Activated CD8-positive, alpha-beta T cell treated with anti-CD3 and anti-CD28 coated beads for 36 hours (primary cell): ENCODE data around the gene AP1B1. TPM values are rescaled to one million over a fixed set of nuclear protein-coding genes. Genes with fewer than 3 reads are reported as not detected.
"Not testable (repeated sequence)": the region's sequence is repeated elsewhere in the genome, so short reads cannot be mapped to it uniquely, and the experiment has no call there.

ENCODE experiments used
- ATAC-seq: fragments of 200-7000 bp; cut with Tn5 transposase; one replicate; pipeline ENCODE4 v1.10.0; 2021; ENCODE audit warnings: mild to moderate bottlenecking, moderate library complexity
- CTCF ChIA-PET: fragments of 350-600 bp; sonication (Branson Sonifier 250); formaldehyde crosslinking; loops from one replicate; lab custom pipeline; 2021; ENCODE audit warnings: antibody characterized with exemption; lab: Charles Lee
- POLR2A ChIA-PET: fragments of 350-600 bp; sonication (Branson Sonifier 250); formaldehyde crosslinking; loops from one replicate; lab custom pipeline; 2021; ENCODE audit warnings: antibody characterized with exemption; lab: Charles Lee
- DNase-seq: peaks from one replicate; pipeline ENCODE4 v3.0.0-alpha.2; 2020
- H3K27ac Mint-ChIP-seq: one replicate; pipeline ENCODE4 v1.8.0; 2021; ENCODE audit warnings: mild to moderate bottlenecking, mixed read lengths
- H3K27me3 Mint-ChIP-seq: one replicate; pipeline ENCODE4 v1.8.0; 2021; ENCODE audit warnings: mixed read lengths
- H3K36me3 Mint-ChIP-seq: one replicate; pipeline ENCODE4 v1.8.0; 2021; ENCODE audit warnings: low read depth, mixed read lengths
- H3K4me1 Mint-ChIP-seq: one replicate; pipeline ENCODE4 v1.8.0; 2021; ENCODE audit warnings: low read depth, mixed read lengths
- H3K4me3 Mint-ChIP-seq: one replicate; pipeline ENCODE4 v1.8.0; 2021; ENCODE audit warnings: mild to moderate bottlenecking, moderate library complexity, mixed read lengths
- H3K9me3 Mint-ChIP-seq: one replicate; pipeline ENCODE4 v1.8.0; 2021; ENCODE audit warnings: mixed read lengths
- intact Hi-C: fragments of 100-400 bp; cut with micrococcal nuclease; formaldehyde crosslinking; loops from one replicate; pipeline ENCODE4 v1.10.0; 2022
- total RNA-seq, 2 experiments: library from RNA; stranded (reverse); gene quantifications; one replicate each; pipeline ENCODE4 v1.2.3, GENCODE V29; 2021
- TF ChIP-seq, protein P1 (sequence below): fragments of 200-600 bp; IDR thresholded peaks from one replicate; pipeline ENCODE4 v1.8.0; 2022; ENCODE audit warnings: antibody characterized with exemption, mild to moderate bottlenecking

Gene AP1B1
- total RNA-seq, 2 experiments from 2014 or later: 57.5 to 59.0 TPM

DNA sequence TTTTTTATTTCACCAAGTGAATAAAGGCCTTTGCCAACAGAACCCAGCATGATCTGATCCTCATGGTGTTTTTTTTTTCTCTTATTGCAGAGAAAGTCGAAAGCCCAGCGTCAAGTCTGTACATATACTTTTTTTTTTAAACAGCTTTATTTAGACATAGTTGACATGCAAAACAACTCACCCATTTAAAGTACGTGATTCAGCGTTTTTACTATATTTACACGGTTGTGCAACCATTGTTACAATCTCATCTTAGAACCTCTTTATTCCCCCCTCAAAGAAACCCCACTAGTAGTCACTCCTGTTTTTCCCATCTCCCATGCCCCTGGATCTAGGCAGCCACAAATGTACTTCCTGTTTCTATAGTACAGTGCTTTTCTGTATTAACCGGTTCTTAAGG is 20.6 kb upstream of the AP1B1 start:
- no peaks in the 10 kb centered on the region for H3K27me3 Mint-ChIP-seq
- ChIA-PET CTCF (no interaction called here), POLR2A (no interaction called here)
- intact Hi-C loops: no loop called here
- no peaks in the 10 kb centered on the region for H3K9me3 Mint-ChIP-seq
- ATAC-seq (no peak), DNase-seq (no peak)
- TF ChIP-seq, protein P1, sequence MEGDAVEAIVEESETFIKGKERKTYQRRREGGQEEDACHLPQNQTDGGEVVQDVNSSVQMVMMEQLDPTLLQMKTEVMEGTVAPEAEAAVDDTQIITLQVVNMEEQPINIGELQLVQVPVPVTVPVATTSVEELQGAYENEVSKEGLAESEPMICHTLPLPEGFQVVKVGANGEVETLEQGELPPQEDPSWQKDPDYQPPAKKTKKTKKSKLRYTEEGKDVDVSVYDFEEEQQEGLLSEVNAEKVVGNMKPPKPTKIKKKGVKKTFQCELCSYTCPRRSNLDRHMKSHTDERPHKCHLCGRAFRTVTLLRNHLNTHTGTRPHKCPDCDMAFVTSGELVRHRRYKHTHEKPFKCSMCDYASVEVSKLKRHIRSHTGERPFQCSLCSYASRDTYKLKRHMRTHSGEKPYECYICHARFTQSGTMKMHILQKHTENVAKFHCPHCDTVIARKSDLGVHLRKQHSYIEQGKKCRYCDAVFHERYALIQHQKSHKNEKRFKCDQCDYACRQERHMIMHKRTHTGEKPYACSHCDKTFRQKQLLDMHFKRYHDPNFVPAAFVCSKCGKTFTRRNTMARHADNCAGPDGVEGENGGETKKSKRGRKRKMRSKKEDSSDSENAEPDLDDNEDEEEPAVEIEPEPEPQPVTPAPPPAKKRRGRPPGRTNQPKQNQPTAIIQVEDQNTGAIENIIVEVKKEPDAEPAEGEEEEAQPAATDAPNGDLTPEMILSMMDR: no peak
- no peaks in the 10 kb centered on the region for H3K36me3 Mint-ChIP-seq
- peaks cover 3% of the 10 kb centered on the region for H3K4me1 Mint-ChIP-seq
- no peak overlapping the region for H3K4me3 Mint-ChIP-seq
- no peak overlapping the region for H3K27ac Mint-ChIP-seq

DNA sequence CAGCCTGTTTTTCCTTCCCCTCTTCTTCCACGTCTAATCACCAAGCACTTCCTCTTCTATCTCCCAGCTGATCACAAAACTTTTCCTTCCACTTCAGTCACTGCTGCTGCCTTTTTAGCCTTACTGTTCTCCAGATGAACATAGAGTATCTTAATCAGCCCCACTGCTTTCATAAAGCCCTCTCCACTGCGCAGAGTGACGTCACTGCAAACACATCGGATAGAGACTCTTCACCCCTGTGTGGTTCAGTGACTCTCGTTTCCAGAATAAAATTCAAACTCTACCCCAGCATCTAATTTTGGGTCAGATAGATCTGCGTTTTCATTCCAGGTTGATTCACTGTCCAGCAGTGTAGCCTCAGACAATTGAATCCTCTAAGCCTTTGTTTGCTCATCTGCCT is 13.2 kb upstream of the AP1B1 start:
- intact Hi-C loops, H3K4me3 Mint-ChIP-seq, H3K27ac Mint-ChIP-seq, H3K4me1 Mint-ChIP-seq, ATAC-seq, POLR2A ChIA-PET, H3K27me3 Mint-ChIP-seq, H3K36me3 Mint-ChIP-seq, DNase-seq, H3K9me3 Mint-ChIP-seq, CTCF ChIA-PET: not testable (repeated sequence)

DNA sequence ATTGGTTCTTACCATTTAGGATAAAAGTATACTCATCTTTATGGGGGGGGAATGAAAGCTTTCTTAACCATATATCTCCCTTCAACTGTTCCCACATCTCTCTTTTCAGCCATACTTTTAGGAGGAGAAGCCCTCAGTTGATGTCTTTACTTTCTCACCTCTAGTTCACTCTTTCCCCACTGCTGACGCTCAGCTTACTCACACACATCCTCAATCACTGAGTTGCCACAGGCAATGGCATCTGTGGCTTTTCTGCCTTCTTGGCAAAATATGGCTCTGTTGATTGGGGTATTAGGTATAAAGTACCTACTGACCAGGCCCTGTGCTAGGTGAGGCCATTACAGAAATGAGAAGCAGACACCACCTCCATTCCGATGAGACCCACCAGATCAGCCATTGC is 12.2 kb upstream of the AP1B1 start:
- ATAC-seq: no peak
- intact Hi-C loops: no loop called here
- TF ChIP-seq, protein P1: no peak
- no peak for DNase-seq
- no peaks in the 10 kb centered on the region for H3K27me3 Mint-ChIP-seq
- H3K4me1 Mint-ChIP-seq: no peaks in the 10 kb centered on the region
- H3K27ac Mint-ChIP-seq: no peak overlapping the region
- H3K4me3 Mint-ChIP-seq: no peak overlapping the region
- H3K9me3 Mint-ChIP-seq: no peaks in the 10 kb centered on the region
- ChIA-PET CTCF (no interaction called here), POLR2A (no interaction called here)
- no peaks in the 10 kb centered on the region for H3K36me3 Mint-ChIP-seq

DNA sequence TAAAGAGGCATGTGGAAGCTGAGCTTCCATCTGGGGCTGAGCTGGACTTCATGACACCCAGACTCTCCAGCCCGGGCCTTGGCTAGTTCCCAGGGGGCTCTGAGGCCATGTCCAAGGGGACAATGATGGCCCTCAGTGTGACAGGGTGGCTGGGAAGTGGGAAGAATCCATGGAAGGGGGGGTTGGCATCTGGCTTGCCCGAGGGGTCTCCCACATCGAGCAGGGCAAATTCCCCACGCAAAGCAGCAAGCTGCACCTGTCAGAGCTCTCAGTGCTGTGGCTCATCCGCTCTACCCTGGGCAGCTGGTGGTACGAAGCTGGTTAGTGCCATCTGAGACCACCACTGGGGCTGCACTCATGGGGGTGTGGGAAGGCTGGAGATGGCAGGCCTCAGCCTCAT is 9.4 kb upstream of the AP1B1 start:
- ATAC-seq (no peak), DNase-seq (no peak)
- CTCF ChIA-PET: interaction anchor here (1.4 kb wide), 1 partner anchor 73 kb away, joined by 5 read pairs; no protein-coding TSS in a partner anchor
- Mint-ChIP-seq H3K4me1 (peaks cover 4% of the 10 kb centered on the region), H3K27ac (no peak overlapping the region), H3K4me3 (no peak overlapping the region), H3K9me3 (no peaks in the 10 kb centered on the region), H3K27me3 (no peaks in the 10 kb centered on the region), H3K36me3 (no peaks in the 10 kb centered on the region)
- POLR2A ChIA-PET: no interaction called here
- TF ChIP-seq, protein P1: no peak
- intact Hi-C loops: no loop called here

DNA sequence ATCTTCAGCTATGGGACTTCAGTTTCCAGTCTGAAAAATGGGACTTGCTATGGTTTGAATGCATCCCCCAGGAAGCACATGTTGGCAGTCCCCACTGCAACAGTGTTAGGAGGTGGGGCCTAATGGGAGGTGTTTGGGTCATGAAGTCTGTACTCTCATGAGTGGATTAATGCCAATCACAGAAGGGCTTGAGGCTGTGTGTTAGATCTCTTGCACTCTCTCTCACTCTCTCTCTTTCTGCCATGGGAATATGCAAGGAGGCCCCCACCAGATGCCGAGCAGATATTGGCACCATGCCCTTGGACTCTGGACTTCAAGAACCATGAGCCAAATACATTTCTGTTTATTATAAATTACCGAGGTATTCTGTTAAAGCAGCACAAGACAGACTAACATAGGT is 7.8 kb upstream of the AP1B1 start:
- ATAC-seq: no peak
- no peaks in the 10 kb centered on the region for H3K27me3 Mint-ChIP-seq
- peaks cover 4% of the 10 kb centered on the region for H3K4me1 Mint-ChIP-seq
- intact Hi-C loops: no loop called here
- H3K4me3 Mint-ChIP-seq: no peak overlapping the region
- H3K36me3 Mint-ChIP-seq: no peaks in the 10 kb centered on the region
- H3K9me3 Mint-ChIP-seq: no peaks in the 10 kb centered on the region
- TF ChIP-seq, protein P1: no peak
- no peak overlapping the region for H3K27ac Mint-ChIP-seq
- ChIA-PET CTCF (interaction anchor here (0.8 to 2.5 kb wide), 4 partner anchors 77 to 695 kb away, joined by 3 to 6 read pairs (median 3); no protein-coding TSS in a partner anchor), POLR2A (no interaction called here)
- DNase-seq: no peak
